NCI-H1436 treated with DMSO at 0.1 percent for 48 hours (cell line): ENCODE measurements around the gene NOP14.

Experiments used
- DNase-seq: peaks from one replicate; lab custom pipeline; 2025; lab: John Stamatoyannopoulos, UW

The NOP14 gene

GRCh38 chr4:2914256-2915126 is 48.7 kb downstream of the NOP14 start:
- no peak for DNase-seq

DNA sequence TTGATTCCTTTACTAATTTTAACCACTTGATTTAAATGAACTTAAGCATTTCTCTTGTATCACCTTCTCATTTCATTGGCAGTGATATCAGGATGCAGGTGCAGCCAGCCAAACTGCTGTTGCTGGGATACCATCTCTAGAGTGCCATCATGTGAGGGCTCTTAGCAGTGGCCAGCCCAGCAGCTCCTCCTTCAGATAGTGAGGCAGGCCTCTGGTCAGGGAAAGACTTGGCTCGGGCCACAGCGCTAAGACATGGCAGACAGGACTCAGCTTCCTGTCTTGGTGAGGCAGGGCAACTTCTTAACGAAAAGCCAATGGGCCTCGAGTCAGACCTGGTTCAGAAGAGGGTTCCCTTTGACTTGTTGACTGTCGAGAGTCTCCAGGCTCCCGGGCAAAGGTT is 50.0 kb downstream of the NOP14 start:
- DNase-seq: no peak

- no peak for DNase-seq
These were observed 51.3 kb downstream of the NOP14 start for GRCh38 chr4:2911868-2912267.

GRCh38 chr4:2910409-2910808 is 52.8 kb downstream of the NOP14 start:
- DNase-seq: no peak

DNA sequence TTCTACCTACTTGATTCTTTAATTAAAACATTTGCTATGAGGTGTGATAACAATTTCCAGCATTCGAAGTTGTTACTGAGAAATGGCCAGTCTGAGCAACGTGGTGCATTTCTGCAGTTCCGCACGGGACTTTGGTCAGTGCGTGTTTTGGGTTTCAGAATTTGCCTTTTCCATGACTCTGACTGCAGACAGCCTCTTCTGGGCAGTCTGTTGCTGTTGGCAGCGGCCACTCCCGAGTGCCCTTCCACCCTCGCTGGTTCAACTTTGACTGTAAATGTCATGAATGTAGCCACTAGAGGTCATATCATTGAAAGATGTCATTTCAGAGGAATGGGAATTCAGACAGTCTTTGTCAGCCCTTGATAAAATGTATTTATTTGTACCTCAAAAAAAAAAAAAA is 53.6 kb downstream of the NOP14 start:
- DNase-seq: no peak

- no peak for DNase-seq
These were observed 54.5 kb downstream of the NOP14 start for GRCh38 chr4:2908686-2909085.

- DNase-seq: no peak
These were observed 55.4 kb downstream of the NOP14 start for GRCh38 chr4:2907706-2908293.

DNA sequence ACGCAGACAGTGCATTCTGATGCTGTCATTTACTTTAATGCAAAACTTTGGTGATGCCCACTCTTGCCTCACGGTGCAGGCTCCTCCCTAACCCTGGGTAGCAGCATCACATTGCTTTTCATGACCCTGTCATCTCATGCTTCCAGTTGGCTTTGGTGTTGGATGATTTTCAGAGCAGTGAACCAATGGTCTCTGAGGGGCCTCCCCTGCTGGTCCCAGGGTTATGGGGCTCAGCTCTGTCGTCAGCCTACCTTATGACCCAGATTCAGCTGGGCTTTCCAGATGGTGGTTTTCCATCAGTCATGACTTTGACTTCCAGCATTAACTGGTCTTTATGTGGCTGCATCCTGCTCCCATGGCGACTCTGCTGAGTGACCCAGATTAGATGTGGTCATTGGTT is 56.0 kb downstream of the NOP14 start:
- DNase-seq: no peak

GRCh38 chr4:2906218-2906617 is 57.0 kb downstream of the NOP14 start:
- DNase-seq: no peak

DNA sequence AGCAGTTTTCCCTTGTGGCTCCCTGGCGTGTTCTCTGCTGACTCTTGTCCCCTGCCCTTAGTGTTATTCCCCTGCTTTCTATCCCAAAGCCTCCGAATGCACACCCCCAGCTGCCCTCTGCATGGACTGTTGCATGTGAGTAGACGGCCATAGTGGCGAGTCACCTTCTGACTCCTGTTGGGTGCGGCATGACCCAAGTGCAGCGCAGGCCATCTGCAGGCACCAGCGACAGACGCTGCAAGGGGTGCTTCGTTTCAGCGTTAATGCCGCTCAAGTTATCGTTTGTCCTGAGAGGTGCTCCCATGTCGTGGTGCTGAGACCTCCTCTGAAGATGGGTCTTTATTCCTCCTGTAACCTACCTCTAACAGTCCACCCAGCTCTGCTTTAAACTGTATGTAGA is 57.7 kb downstream of the NOP14 start:
- no peak for DNase-seq

DNA sequence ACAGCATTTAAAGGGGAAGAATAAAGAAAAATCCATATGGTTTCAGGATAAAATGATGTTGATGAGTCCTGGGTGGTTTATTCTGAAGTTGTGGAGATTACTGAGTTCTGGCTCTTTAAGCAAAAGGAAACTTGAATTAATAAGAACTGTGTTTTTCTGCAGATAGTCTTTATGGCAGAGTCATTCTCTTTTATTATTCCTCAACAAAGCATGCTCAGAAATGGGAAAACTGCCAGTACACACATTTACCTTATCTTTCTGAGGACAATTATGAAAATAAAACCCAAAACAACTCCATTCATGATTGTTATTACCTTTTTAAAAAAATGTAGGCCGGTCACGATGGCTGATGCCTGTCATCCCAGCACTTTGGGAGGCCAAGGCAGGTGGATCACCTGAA is 61.1 kb downstream of the NOP14 start:
- DNase-seq: no peak

DNA sequence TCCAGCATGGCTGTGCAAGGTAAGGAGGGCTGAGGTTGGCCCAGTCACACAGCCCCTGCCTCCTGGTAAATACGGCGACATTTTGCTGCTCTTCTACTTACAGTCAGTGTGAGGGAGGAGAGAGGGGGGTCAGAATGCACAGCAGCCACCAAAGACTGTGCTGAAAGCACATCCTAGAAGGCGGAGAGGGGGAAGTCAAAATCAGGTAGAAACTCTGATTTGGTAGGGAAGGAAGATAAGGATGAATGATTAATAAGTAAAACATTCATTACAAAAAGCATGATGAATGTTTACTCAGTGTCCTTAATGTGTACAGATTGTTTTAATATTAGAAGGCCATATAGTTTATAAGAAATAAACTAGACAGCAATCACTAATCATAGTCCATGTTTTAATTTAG is 62.0 kb downstream of the NOP14 start:
- no peak for DNase-seq

DNA sequence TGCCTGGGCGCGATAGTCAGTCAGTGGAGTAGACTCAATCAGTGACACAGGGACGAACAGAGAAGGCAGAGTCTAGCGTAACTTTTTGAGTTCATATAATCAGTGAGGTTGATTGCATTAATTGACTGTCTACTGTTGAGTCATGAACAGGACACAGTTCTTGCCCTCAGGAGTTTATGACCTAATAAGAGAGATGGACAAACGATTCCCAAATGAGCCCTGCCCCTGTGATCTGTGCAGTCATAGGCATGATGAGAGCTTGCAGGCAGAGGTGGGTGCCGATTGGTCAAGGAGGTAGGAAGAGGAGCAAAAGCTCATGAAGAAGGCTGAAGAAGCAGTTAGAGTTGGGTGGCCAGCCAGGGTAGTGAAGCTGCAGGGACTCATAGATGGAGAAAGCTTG is 62.5 kb downstream of the NOP14 start:
- no peak for DNase-seq

GRCh38 chr4:2898001-2898400 is 65.2 kb downstream of the NOP14 start:
- DNase-seq: no peak

- DNase-seq: no peak
These were observed 69.4 kb downstream of the NOP14 start for GRCh38 chr4:2893772-2894171.

- no peak for DNase-seq
These were observed 71.9 kb downstream of the NOP14 start for GRCh38 chr4:2891294-2891693.

DNA sequence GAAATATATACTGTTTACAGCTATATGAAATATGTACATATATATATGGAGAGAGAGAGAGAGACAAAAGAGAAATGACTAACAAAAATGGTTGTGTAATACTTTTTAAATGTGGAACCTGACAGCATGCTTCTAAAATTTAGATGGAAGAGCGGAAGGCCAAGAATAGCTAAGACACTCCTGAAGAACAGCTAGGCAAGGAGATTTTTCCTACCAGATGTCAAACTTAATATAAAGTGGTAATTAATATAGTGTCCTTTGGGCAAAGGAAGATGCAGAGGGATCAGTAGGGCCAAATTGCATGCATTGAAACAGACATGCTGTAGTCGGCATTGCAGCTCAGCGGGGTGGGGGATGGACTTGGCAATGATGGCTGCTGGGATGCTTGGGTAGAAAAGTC is 74.3 kb downstream of the NOP14 start:
- no peak for DNase-seq
